Ovary (tissue), 9 donors: ENCODE data around the gene MT1HL1. TPM values are rescaled to one million over a fixed set of nuclear protein-coding genes. Genes with fewer than 3 reads are reported as not detected.
"Not testable (repeated sequence)": the region's sequence is repeated elsewhere in the genome, so short reads cannot be mapped to it uniquely, and the experiment has no call there.

Source experiments
- DNase-seq, 5 donors: peaks; one replicate each; pipeline ENCODE4 v3.0.0-alpha.2; 2019 to 2020
- H3K27ac ChIP-seq, 2 donors: fragments of 200-600 bp; one replicate each; pipeline versions ENCODE4 v1.5.1 to v1.8.0; 2019 to 2022
- H3K27me3 ChIP-seq: fragments of 200-600 bp; one replicate; pipeline ENCODE4 v1.8.0; 2022
- H3K36me3 ChIP-seq: fragments of 200-600 bp; sonication (generic); one replicate; pipeline ENCODE4 v1.5.1; 2019
- H3K4me1 ChIP-seq: one replicate; pipeline ENCODE4 v1.8.1; 2013; ENCODE audit warnings: mild to moderate bottlenecking, moderate library complexity; ENCODE audit not compliant: insufficient read depth
- H3K4me3 ChIP-seq: fragments of 200-600 bp; sonication (generic); one replicate; pipeline ENCODE4 v1.5.1; 2017
- H3K9me3 ChIP-seq, 2 donors: fragments of 200-600 bp in 1 of 2; sonication (generic) in 1 of 2; one replicate each; pipeline versions ENCODE4 v1.5.1 to v1.8.1; 2013 to 2019; ENCODE audit warnings: mild to moderate bottlenecking in 1 of 2, moderate library complexity in 1 of 2
- CTCF ChIP-seq, 3 donors: fragments of 450-650 bp in 2 of 3; fragments of 200-600 bp in 1 of 3; IDR thresholded peaks; one replicate each; pipeline versions ENCODE4 v1.5.1 to v1.8.0; 2016 to 2022; ENCODE audit warnings: antibody characterized with exemption in 3 of 3, mild to moderate bottlenecking in 1 of 3
- EP300 ChIP-seq: sonication (generic); formaldehyde crosslinking; IDR thresholded peaks from one replicate; pipeline ENCODE4 v1.6.1; 2017; ENCODE audit warnings: antibody characterized with exemption
- POLR2A ChIP-seq: fragments of 450-650 bp; IDR thresholded peaks from one replicate; pipeline ENCODE4 v1.6.1; 2017; ENCODE audit warnings: antibody characterized with exemption, mild to moderate bottlenecking, moderate library complexity
- WGBS, 3 donors: extraction: QIAGEN DNeasy Blood & Tissue Kit in 1 of 3; methylation state at CpG; one replicate each; pipeline versions ENCODE4 v1.1.5 to v1.1.7; 2013 to 2017; 5-methylcytosine and 5-hydroxymethylcytosine counted together
- intact Hi-C, 4 donors: fragments of 100-400 bp; cut with DNase I; formaldehyde crosslinking; loops; one replicate each; pipeline versions ENCODE4 v1.11.0 to v1.15.1; 2022 to 2023
- polyA plus RNA-seq, 2 donors: library from polyadenylated mRNA; stranded (reverse); fragments of 200-250 nt in 1 of 2; fragments of 350-450 nt in 1 of 2; fragmentation: Illumina TruSeq in 1 of 2; extraction: RNeasy Lipid Tissue Mini Kit (QIAGEN cat#74804) in 1 of 2; gene quantifications; one replicate each; pipeline ENCODE4 v1.2.3, GENCODE V29; 2013 to 2014
- total RNA-seq, 7 donors: library from RNA; depleted of rRNA in 2 of 7; stranded (reverse); fragments of >200 nt in 2 of 7; fragmentation: NEBNext Ultra II Directional in 3 of 7; extraction: Animal tissue kit (Norgen Biotek cat#: 25700) in 3 of 7; gene quantifications; one replicate each; pipeline versions ENCODE4 v1.1.0 to v1.2.4, GENCODE V29; 2016 to 2023
- donor health status: DM: no; HTN: no; CAD: no; lungs with moderate emphysema.
- donor health status: DM: no; HTN: no; CAD: no.
- donor health status: Bipolar disorder and iron deficiency.
- donor health status: DM: yes; HTN: yes; CAD: no.
- donor health status: DM: no; HTN: no; CAD: no.
- donor health status: DM: yes; HTN: yes; CAD: no.

Gene MT1HL1
- total and polyA plus RNA-seq, 9 donors = not detected

GRCh38 chr1:236980673-236981072 is 23.6 kb downstream of the MT1HL1 start:
- WGBS, 3 donors = 80 to 86% (median 82%) methylated on average over 6 of the region's 6 CpGs
- no peak for DNase-seq

GRCh38 chr1:236979149-236979900 is 24.9 kb downstream of the MT1HL1 start:
- WGBS, 3 donors = 69 to 76% (median 69%) methylated on average over 13 of the region's 13 CpGs
- no peak overlapping the region for H3K27ac ChIP-seq
- H3K4me3 ChIP-seq = no peak overlapping the region

More at GRCh38 chr1:236980673-236981072, 23.6 kb downstream of the MT1HL1 start:
- TF ChIP-seq CTCF (IDR thresholded peaks at IDR 0.05) = no peak
- no peak for TF ChIP-seq POLR2A
- no peak for TF ChIP-seq EP300
- Histone ChIP-seq H3K4me3 (no peak overlapping the region), H3K9me3 (no peaks in the 10 kb centered on the region), H3K4me1 (no peaks in the 10 kb centered on the region), H3K27ac (no peak overlapping the region), H3K27me3 (no peaks in the 10 kb centered on the region), H3K36me3 (no peaks in the 10 kb centered on the region)
- intact Hi-C loops = no loop called here

GRCh38 chr1:236978740-236979139 is 25.5 kb downstream of the MT1HL1 start:
- Histone ChIP-seq H3K4me3 (no peak overlapping the region), H3K4me1 (no peaks in the 10 kb centered on the region), H3K9me3 (no peaks in the 10 kb centered on the region), H3K27me3 (no peaks in the 10 kb centered on the region), H3K27ac (no peak overlapping the region), H3K36me3 (no peaks in the 10 kb centered on the region)
- 86 to 89% (median 89%) methylated on average over 14 of the region's 14 CpGs for WGBS, 3 donors
- TF ChIP-seq POLR2A (no peak), EP300 (no peak), CTCF (IDR thresholded peaks at IDR 0.05) (no peak)
- DNase-seq = no peak
- intact Hi-C loops = no loop called here

More at GRCh38 chr1:236979149-236979900, 24.9 kb downstream of the MT1HL1 start:
- Histone ChIP-seq H3K27me3 (no peaks in the 10 kb centered on the region), H3K4me1 (no peaks in the 10 kb centered on the region), H3K36me3 (no peaks in the 10 kb centered on the region), H3K9me3 (no peaks in the 10 kb centered on the region)
- TF ChIP-seq CTCF (IDR thresholded peaks at IDR 0.05) (no peak), EP300 (no peak), POLR2A (no peak)
- no peak for DNase-seq
- intact Hi-C loops = no loop called here

GRCh38 chr1:236975461-236975860 is 28.8 kb downstream of the MT1HL1 start:
- Histone ChIP-seq H3K27ac (no peak overlapping the region), H3K27me3 (no peaks in the 10 kb centered on the region), H3K36me3 (no peaks in the 10 kb centered on the region), H3K4me1 (no peaks in the 10 kb centered on the region), H3K4me3 (no peak overlapping the region), H3K9me3 (no peaks in the 10 kb centered on the region)
- intact Hi-C loops = no loop called here
- no peak for DNase-seq
- TF ChIP-seq CTCF (IDR thresholded peaks at IDR 0.05) (no peak), POLR2A (no peak)
- WGBS, 3 donors = 81 to 89% (median 86%) methylated on average over 6 of the region's 6 CpGs

GRCh38 chr1:236974025-236974424 is 30.2 kb downstream of the MT1HL1 start:
- H3K4me3 ChIP-seq, H3K9me3 ChIP-seq, H3K36me3 ChIP-seq, intact Hi-C loops, DNase-seq, H3K4me1 ChIP-seq, H3K27ac ChIP-seq, H3K27me3 ChIP-seq: not testable (repeated sequence)
- 78 to 91% (median 83%) methylated on average over 5 of the region's 5 CpGs for WGBS, 3 donors
